Measurements from ENCODE around the gene CENPO. TPM values are rescaled to one million over a fixed set of nuclear protein-coding genes. Genes with fewer than 3 reads are reported as not detected.
"Not testable (repeated sequence)": the region's sequence is repeated elsewhere in the genome, so short reads cannot be mapped to it uniquely, and the experiment has no call there.

Gene CENPO
- polyA plus RNA-seq, 4 donors: 17.2 to 20.4 (median 18.6) TPM

DNA sequence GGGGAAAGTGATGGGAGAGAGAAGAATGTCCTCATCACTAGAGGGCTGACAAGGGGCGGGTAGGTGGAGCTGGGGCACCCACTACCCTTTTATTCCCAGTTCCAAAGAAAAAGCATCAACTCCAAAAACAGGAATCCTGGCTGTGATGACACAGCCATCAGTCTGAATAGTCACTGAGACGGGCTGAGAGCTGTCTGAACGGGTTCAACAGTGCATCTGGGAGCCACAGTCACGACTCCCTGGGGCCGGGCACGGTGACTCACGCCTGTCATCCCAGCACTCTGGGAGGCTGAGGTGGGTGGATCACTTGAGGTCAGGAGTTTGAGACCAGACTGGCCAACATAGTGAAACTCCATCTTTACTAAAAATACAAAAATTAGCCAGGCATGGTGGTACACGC is 42.2 kb downstream of the CENPO start:
- DNase-seq (ENCODE audit: low read depth in 4 of 4, low spot score in 3 of 4): not testable (repeated sequence)

DNA sequence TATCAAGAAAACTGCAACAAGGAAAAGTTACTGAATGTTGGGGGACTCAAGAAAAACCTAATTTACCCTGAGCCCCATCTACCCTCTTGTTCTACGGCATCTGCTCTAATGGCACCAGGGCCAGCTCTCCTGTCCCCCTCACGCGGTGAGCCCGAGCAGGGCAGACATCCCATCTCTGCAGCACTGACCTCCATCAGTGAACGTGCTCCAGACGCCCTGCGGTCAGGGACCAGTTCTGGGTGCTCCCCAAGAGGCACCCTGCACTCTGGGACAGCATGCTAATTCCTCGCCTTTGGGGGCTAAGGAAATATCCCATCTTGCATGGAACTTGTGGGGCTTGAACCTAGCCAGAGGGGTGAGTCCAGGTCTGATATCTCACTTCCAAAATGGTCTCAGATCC is 43.0 kb downstream of the CENPO start:
- DNase-seq (ENCODE audit: low read depth in 4 of 4, low spot score in 3 of 4): no peak

DNA sequence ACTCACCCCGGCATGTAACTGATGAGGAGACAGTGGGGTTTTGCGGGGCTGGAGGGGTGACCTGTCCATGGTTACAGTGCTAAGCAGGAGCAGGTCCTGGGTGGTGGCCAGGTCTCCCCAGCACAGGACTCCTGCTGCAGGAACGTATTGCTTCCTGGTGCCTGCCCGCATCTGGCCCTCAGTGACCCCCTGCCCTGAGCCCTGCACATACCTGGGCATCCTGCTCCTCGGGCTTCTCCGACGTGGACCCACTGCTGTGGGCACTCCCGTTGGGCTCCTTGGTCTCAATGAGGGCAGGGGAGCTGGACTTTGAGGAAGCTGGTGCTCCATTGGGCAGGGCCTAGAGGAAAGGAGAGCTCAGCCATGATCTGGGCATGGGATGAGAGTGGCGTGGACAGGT is 43.5 kb downstream of the CENPO start:
- no peak for DNase-seq (ENCODE audit: low read depth in 4 of 4, low spot score in 3 of 4)

DNA sequence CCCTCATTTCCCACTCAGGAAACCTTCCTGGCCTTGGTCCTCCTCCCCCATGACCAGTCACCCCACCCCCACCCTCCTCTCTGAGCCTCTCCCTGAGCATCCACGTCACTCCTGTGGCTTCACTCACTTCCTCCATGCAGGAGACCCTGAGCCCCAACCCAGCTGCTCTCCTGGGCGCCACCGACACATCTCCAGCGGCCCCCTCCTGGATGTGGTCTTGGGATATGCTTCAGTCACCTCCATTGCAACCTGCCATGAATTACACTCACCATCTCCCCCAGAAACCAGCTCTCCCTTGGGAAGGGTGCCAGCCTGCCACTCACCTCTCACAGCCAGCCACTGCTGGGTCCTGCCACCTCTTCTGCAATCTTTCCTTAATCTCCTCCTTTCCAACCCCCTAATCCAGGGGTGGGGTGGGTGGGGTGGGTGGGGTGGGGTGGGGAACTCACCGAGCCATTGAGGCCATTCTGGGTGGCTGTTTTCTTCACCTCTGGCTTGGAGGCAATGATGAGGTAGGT is 44.8 kb downstream of the CENPO start:
- no peak for DNase-seq (ENCODE audit: low read depth in 4 of 4, low spot score in 3 of 4)

DNA sequence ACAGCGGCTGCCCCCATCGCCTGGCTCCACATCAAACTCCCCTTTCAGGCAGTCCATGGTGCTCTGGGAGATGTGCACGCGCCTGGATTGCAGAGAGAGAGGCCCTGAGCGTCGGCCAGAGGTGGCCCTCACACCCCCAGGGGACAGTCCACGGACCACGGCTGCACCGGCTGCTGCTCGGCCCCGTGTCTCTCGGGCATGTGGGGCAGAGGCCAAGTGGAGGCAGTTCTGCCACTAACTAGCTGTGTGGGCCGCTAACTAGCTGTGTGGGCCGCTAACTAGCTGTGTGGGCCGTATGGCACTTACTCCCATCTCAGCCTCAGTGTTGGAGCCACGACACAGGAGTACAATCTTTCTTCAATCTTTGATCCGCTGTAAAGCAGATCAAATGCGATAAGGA is 45.3 kb downstream of the CENPO start:
- no peak for DNase-seq (ENCODE audit: low read depth in 4 of 4, low spot score in 3 of 4)

DNA sequence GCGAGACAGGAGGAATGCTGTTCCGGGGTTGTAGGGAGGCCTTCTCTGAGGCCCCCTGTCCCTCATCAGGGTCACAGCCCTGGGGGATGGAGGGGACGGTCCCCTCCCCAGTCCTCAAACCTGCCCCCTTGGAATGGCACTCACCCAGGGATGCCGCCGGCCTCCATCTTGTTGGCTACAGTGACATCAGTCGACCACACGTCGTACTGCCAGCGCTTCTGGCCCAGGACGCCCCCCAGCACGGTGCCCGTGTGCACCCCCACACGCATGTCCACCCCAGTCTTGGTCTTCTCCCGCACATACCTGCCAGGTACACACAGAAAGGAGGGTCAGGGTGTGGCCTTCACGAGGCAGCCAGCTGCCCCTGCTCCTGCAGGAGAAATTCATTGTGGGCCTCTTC is 46.5 kb downstream of the CENPO start:
- no peak for DNase-seq (ENCODE audit: low read depth in 4 of 4, low spot score in 3 of 4)

DNA sequence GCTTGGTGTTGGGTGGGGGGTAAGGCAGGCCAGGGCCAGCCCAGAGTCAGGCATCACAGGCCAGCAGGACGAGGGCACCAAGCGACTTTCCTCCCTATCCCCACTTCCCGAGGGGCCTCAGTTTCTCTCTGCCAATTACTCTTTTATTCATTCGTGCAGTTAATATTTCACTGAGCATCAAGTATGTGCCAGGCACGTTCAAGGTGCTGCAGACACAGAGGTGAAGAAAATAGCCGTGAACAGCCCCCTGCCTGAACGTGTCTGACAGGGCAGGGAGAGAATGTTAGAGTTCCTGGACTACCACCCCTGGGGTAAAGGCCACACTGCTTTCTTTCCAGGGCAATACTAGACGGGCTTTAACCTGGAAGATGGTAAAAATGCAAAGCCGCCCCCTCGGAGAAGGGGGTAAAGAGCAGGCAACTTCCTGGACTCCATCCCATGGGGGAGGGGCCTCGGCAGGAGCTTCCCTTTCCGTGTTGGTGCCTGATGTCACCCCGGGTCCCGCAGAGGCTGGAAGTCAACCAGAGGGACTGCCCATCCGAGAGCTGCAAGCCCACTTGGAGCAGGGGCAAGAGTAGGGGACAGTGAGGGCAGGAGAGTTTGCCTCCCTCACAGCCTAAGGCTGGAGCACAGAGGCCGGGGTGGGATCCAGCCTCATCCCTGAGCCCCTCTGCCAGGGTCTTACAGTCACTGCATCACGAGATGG is 47.1 kb downstream of the CENPO start:
- no peak for DNase-seq (ENCODE audit: low read depth in 4 of 4, low spot score in 3 of 4)

DNA sequence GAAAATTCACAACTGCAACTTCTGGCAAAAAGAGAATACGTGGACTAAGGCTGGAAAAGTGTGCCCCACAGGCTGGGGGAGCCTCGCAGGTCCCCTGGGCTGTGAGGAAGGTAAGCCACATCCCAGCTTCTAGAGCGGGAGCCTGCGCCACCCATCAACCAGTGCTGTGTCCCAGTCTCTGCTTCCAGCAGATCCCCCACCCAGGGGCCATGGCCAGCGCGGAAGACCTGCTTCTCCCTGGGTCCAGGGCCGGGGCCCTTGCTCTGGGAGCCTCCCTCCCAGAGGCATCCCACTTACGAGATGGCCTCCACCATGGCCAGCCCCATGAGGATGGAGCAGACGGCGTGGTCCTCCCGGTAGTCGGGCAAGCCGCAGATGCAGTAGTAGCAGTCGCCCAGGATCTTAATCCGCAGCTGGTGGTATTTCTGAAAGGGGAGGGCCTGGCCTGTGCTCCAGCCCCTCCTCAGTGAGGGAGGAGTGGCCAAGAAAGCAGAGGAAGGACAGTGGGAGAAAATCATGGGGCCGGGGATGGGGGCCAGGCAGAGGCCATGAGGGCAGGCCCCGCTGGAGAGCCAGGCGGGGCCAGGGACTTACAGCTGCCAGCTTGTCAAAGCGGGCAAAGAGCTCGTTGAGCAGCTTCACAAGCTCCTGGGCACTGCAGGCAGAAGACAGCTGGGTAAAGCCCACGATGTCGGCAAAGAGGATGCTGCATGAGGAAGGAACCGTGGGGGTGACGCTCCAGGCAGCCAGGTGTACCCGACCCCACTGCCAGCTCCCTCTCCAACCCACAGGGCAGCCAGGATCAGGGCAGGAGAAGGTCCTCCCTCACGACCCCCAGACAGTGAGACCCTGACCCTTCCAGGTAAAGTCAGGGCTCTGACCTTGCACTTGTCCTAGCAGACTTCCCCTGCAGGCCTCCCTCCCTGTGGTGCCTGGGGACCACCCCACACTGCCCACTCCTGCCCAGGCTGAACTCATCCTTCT is 48.0 kb downstream of the CENPO start:
- DNase-seq (ENCODE audit: low read depth in 4 of 4, low spot score in 3 of 4): no peak

DNA sequence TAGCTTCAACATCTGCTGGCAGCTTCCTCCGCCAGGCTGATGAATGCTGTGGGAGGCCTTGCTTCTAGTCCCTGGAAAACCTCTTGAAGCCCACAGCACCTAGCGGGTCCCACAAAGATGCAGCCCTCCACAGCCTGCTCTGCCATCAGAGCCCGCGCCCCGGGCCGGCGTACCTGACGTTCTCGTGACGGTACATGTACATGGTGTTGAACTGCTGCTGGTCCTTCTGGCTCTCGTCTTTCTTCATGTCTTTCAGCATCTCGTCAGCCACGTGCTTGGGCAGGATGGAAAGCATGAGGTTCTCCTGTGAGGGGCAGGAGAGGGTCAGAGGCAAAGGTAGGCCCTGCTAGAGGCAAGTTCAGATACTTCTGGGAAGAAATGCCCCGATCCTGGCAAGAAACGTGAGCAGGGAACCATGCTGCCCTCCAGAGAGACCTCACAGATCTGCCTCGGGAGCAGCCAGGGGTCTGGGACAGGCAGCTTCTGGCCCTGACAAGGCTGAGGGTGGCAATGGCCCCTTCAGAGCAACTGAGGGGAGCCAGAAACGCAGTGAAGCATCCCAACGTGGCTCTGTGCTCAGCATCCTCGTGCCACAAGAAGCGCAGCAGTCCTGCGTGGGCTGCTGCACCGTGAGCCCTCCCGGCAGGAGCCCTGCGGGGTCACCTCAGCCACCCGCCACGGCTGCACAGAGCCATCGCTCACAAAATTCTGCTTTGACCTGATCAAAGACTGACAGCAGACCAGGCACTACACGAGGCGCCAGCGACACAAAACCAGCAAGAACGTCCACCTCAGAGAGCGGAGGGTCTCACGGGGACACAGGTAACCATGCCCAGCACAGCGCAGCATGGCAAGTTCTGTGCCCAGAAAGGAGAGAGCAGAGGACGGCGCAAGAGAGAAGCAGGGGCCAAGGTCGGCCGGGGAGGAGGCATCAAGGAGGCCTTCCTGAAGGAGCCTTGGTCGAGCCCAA is 49.1 kb downstream of the CENPO start:
- no peak for DNase-seq (ENCODE audit: low read depth in 4 of 4, low spot score in 3 of 4)

DNA sequence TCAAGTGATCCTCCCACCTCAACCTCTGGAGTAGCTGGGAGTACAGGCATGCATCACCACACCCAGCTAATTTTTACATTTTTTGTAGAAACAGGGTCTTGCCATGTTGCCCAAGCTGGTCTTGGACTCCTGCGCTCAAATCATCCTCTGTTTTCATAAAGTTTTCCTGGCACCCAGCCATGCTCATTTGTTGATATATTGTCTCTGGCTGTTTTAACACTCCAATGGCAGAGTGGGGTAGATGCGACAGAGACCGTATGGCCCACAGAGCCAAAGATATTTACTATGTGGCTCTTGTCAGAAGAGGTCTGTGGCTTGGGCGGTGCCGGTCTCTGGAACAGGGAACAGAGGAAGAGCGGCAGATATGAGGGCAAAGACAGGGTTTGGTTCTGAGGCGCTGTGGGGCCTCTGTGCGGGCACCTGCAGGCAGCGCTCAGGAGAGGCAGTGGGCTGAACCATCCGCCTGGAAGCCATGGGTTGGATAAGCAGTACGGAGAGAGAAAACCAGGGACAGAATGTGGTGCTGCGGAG is 50.2 kb downstream of the CENPO start:
- DNase-seq (ENCODE audit: low read depth in 4 of 4, low spot score in 3 of 4): no peak

DNA sequence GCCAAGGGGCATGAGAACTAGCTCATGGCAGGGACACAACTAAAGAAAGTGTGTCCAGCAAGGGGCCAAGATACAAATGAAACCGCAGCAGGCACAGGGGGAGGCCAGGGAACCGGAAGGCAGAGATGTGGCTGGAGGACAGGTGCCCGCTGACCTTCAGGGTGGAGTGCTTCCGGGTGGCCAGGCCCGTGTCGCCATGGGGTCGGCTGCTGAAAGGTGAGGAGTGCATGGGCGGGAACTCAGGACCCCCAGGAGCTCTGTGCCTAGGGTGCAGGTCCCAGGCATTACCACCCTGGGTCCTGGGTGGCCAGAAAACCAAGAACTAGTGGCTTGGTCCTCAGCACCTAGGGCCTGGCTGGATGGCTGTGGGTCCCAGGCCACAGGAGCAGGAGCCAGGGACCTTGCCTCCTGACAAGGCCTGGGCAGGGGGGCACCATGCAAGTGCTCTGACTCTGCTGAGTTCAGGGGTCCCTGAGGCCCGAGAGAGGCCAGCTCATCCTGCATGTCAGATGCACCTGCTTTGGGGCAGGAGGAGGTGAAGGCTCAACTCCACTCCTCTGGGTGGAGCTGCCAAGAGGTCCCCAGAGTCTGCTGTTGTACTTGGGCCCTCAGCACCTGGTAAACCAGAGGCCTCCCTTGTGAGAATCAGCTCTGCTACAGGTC is 50.9 kb downstream of the CENPO start:
- no peak for DNase-seq (ENCODE audit: low read depth in 4 of 4, low spot score in 3 of 4)

DNA sequence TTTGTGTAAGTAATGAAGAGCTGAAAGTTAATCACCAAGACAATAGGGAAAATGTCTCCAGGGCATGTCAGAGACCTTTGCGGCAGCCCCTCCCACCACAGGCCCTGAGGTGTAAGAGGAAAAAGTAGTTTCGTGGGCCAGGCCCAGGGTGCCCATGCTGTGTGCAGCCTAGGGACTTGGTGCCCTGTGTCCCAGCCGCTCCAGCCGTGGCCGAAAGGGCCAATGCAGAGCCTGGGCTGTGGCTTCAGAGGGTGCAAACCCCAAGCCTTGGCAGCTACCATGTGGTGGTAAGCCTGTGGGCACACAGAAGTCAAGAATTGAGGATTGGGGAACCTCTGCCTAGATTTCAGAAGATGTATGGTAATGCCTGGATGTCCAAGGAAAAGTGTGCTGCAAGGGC is 52.5 kb downstream of the CENPO start:
- DNase-seq (ENCODE audit: low read depth in 4 of 4, low spot score in 3 of 4): no peak

DNA sequence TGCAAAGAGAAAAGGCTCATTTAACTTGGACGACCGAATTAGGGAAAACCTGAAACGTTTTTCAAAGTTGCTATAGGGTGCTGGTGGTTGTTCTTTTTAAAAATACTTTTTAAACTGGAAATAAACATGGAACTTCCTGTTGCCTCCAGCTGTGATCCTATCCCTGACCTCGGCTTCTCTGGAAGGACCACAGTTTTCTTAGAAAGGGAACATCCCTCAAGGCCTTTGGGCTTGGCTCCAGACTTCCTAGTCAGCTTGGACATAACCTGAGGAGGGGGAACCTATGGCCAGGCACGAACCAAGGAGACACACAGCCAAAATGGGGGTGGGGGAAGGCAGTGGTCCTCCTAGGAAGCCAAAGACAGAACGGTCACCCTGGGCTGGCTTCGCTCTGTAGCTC is 57.7 kb downstream of the CENPO start:
- DNase-seq (ENCODE audit: low read depth in 4 of 4, low spot score in 3 of 4): no peak

DNA sequence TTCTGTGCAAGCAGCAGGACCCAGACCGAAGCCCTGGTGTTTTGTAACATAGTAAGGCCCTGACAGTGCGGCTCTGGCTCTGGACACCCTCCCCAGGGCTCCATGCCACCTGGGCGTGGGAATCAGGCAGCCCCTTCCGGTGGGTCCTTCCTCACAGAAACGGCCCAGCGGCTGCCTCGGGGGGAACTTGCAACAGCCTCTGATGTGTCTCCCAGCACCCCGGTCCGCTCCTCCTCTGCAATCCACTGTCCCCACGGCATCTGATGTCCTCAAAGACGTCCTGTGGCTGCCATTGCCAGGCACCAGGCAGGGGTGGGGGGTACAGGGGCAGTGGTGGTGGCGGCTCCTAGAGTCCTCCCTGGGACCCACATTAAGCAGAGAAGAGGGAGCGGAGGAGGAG is 58.8 kb downstream of the CENPO start:
- no peak for DNase-seq (ENCODE audit: low read depth in 4 of 4, low spot score in 3 of 4)

DNA sequence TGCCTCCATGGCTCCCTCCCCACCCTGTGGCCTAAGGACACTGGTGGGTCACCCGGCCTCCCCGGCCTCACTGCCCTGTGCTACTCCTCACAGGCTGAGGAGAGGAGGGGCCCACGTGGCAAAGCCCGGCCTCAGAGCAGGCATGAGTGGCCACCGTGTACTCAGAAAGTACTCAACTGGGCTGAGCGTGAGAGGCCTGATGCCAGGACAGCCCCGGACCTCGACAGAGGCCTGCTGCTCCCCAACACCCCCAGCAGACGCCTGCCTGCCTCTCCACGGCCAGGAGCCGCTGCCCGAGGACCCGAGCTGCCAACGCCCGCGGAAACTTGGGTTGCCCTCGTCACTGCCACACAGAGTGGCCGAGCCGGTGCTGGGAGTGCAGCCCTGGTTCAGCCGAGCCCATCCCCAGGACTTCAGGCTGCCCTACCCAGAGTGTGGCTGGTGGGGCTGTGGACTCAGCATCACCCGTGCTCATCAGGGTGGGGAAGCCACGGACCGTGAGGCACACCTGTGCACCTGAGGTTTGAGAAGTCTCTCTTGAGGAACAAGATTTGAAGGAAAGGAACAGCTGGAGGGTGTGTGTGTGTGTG is 59.3 kb downstream of the CENPO start:
- DNase-seq (ENCODE audit: low read depth in 4 of 4, low spot score in 3 of 4): no peak

DNA sequence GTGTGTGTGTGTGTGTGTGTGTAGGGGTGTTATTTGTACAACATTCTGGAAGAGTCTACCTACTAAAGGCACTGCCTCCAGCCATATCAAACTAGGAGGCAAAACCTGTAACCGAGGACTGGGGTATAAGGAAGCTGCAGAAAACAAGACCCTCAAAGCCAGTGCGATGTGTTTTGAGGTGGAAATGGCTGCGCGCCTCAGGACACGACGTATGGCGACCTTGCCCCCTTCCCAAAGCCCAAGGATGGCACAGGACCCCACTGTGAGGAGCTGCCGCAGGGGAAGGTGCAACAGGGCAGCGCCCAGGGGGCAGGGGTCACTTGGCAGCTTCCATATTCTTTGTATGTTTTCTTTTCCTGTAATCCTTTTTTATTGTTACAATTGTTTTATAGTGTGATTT is 59.8 kb downstream of the CENPO start:
- no peak for DNase-seq (ENCODE audit: low read depth in 4 of 4, low spot score in 3 of 4)

DNA sequence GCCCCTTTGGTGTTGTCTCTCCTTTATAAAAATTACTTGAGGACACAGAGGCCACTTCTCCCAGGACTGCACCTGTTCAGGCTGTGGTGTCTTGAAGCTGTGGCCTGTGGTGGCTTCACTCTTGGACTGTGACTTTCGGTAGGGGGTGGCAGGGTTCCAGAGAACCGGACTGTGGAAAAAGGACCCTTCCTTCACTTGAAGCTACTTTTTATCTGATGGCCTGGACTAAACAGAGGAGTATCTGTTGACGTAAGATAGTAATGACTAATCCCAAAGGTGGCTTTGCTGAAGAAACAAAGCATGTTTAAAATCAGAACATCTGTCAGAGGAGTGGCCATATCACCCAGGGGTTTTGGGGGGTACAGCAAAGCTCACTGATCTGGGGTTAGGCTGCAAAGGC is 60.8 kb downstream of the CENPO start:
- no peak for DNase-seq (ENCODE audit: low read depth in 4 of 4, low spot score in 3 of 4)

DNA sequence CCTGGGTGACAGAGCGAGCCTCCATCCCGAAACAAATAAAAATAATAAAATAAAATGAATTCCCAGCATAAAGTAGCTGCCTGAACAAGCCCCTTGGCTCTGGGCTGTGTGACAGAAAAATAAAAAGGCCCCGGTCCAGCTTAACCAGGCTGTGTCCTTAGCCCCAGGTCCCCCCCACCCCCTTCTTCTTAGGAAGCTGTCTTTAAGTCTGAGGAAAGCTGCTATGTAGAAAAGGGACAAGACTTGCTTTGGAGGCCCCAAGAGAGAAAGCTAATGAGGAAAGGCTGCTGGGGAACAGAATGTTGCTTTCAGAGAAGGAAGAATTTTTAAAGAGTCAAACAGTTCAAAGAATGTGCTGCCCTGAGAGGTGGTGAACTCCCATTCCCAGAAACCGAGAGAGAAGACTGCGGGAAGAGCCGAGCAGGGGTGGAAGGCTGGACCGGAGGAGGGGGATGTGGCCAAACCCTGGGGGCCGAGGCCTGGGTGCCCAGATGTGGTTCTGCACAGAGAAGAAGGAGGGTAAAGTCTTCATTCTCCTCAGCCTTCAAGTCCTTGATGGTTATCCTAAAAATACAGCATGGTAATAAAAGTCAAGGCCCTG is 61.9 kb downstream of the CENPO start:
- DNase-seq (ENCODE audit: low read depth in 4 of 4, low spot score in 3 of 4): peak in 1 of 4 donors; percentile 30

DNA sequence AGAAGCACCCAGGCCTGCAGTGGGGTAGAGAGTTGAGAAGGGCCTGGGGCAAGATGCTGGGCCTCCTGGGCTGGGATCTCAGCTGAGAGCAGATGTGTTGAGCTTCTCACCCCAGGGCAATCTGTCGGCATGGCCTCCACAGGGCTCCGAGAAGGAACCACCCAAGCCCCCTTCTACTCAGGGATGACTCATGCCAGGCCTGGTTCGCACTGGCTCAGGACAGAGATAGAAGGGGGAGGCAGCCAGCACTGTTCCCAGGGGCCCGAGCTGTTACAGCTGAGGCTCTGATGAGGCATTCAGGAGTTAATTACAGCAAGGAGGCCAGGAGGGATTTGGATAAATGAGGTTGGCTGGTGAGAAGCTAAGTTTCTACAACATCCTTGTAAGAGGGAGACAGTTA is 62.5 kb downstream of the CENPO start:
- DNase-seq (ENCODE audit: low read depth in 4 of 4, low spot score in 3 of 4): no peak

Measured in right renal pelvis (tissue), 4 donors.